ENCODE data around the gene CARD10. TPM values are rescaled to one million over a fixed set of nuclear protein-coding genes. Genes with fewer than 3 reads are reported as not detected.

CARD10 gene
- total RNA-seq, 2 donors from 2014 or later: 17.4 to 28.7 TPM

GRCh38 chr22:37485395-37486223 is 33.6 kb downstream of the CARD10 start:
- intact Hi-C loops (cut with DNase I): no loop called here
- no peak for TF ChIP-seq CTCF (IDR thresholded peaks at IDR 0.05)
- TF ChIP-seq POLR2A (IDR thresholded peaks at IDR 0.05): no peak
- Histone ChIP-seq H3K36me3 (replicated peaks in 1 of 2; ENCODE audit: insufficient read depth in 1 of 2, low read depth in 2 of 2) (no peaks in the 10 kb centered on the region), H3K4me3 (no peak overlapping the region), H3K27me3 (no peaks in the 10 kb centered on the region), H3K9me3 (no peaks in the 10 kb centered on the region), H3K27ac (peak overlapping the region in 2 of 4 donors; percentile 48 to 56), H3K4me1 (peaks cover 13% of the 10 kb centered on the region)
- DNase-seq (no peak), ATAC-seq (no peak)
- WGBS, 2 donors: 67 to 69% methylated on average over 7 to 20 of the region's 26 CpGs

DNA sequence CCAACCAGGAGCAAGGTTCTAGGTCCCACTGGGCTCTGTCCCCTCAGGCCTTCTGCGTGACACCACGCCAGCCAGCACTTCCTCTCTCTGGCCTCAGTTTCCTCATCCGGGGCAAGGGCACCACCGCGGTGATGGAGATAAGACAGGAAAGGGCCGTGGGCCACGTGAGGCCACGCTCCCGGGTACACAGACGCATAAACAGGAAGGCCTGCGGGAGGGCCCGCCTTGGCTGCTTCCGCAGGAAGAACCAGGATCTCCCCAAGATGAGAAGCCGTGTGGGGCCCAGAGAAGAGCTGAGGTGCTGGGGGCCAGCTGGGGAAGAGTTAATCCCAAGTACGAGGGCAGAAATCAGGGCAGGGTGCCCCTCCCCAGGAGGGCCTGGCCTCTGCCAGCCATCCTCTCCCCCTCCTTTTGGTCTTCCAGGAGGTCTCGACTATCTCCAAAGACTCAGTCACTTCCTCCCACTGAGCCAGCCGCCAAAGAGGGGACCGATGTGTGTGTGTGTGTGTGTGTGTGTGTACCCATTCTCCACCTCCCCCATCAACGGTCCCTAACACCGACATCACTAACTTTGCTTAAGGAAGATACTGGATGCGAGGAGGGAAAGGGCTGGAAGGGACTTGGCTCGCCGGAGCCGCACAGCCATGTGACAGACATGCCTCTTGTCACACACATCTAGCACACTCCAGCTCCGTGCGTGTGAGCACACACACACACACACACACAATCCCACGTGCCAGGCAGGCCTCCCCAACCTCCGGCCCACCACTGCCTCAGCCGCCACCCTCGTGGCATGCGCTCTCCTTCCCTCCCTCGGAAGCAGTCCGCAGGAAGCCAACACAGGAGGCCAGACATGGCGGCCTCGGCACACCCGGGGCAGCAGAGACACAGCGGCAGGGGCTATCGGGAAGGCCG is 34.5 kb downstream of the CARD10 start:
- peak in 2 of 4 donors; percentile 52 to 75 for DNase-seq
- intact Hi-C loops (cut with DNase I): no loop called here
- Histone ChIP-seq H3K4me3 (no peak overlapping the region), H3K4me1 (peaks cover 13% of the 10 kb centered on the region), H3K9me3 (no peaks in the 10 kb centered on the region), H3K27me3 (no peaks in the 10 kb centered on the region), H3K27ac (peak overlapping the region in 2 of 4 donors; percentile 48 to 56), H3K36me3 (replicated peaks in 1 of 2; ENCODE audit: insufficient read depth in 1 of 2, low read depth in 2 of 2) (no peaks in the 10 kb centered on the region)
- WGBS, 2 donors: 64 to 86% methylated on average over 25 to 37 of the region's 39 CpGs
- peak; percentile 10 for ATAC-seq
- TF ChIP-seq POLR2A (IDR thresholded peaks at IDR 0.05): peak in 1 of 3 donors; percentile 32
- TF ChIP-seq CTCF (IDR thresholded peaks at IDR 0.05): no peak

DNA sequence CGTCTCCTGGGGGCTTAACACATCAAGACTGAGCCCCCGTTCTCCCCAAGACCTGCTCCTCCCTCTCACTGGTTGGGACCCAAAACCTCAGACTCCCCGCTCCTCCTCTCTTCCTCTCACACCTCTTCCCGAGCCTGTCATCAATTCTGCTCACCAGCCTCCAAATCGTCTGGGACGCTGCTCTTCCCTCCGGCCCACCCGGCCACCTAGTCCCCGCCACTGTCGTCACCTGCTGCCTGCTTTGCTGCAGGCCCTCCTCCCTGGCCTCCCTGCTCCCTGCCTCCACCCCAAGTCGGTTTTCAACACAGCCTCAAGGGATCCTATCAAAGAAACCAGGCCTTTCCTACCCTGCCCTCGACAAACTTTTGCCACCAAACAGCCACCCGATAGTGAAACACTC is 36.2 kb downstream of the CARD10 start:
- Histone ChIP-seq H3K36me3 (replicated peaks in 1 of 2; ENCODE audit: insufficient read depth in 1 of 2, low read depth in 2 of 2) (no peaks in the 10 kb centered on the region), H3K27ac (no peak overlapping the region), H3K27me3 (no peaks in the 10 kb centered on the region), H3K9me3 (no peaks in the 10 kb centered on the region), H3K4me3 (no peak overlapping the region), H3K4me1 (peaks cover 13% of the 10 kb centered on the region)
- intact Hi-C loops (cut with DNase I): no loop called here
- no peak for DNase-seq
- no peak for ATAC-seq
- 69 to 71% methylated on average over 13 of the region's 13 CpGs for WGBS, 2 donors
- TF ChIP-seq POLR2A (IDR thresholded peaks at IDR 0.05): no peak
- no peak for TF ChIP-seq CTCF (IDR thresholded peaks at IDR 0.05)

- no peaks in the 10 kb centered on the region for H3K9me3 ChIP-seq
- H3K4me1 ChIP-seq: peaks cover 13% of the 10 kb centered on the region
- H3K36me3 ChIP-seq (replicated peaks in 1 of 2; ENCODE audit: insufficient read depth in 1 of 2, low read depth in 2 of 2): no peaks in the 10 kb centered on the region
- DNase-seq (no peak), ATAC-seq (no peak)
- H3K27ac ChIP-seq: no peak overlapping the region
- intact Hi-C loops (cut with DNase I): no loop called here
- TF ChIP-seq POLR2A (IDR thresholded peaks at IDR 0.05) (no peak), CTCF (IDR thresholded peaks at IDR 0.05) (no peak)
- no peak overlapping the region for H3K4me3 ChIP-seq
- 81 to 83% methylated on average over 9 of the region's 9 CpGs for WGBS, 2 donors
- no peaks in the 10 kb centered on the region for H3K27me3 ChIP-seq
Measured at GRCh38 chr22:37482244-37482643, 37.0 kb downstream of the CARD10 start.

All from body of pancreas (tissue), 4 donors.